Left colon (tissue), 2 donors: ENCODE measurements around the gene PHGDH. TPM values are rescaled to one million over a fixed set of nuclear protein-coding genes. Genes with fewer than 3 reads are reported as not detected.
"Not testable (repeated sequence)": the region's sequence is repeated elsewhere in the genome, so short reads cannot be mapped to it uniquely, and the experiment has no call there.

Experiments used
- ATAC-seq: fragments of 200-7000 bp; cut with Tn5 transposase; one replicate; pipeline ENCODE4 v1.9.1; 2020; ENCODE audit warnings: mild to moderate bottlenecking, moderate library complexity
- DNase-seq, 2 donors: peaks; one replicate each; pipeline ENCODE4 v3.0.0-alpha.2; 2020
- intact Hi-C, 2 donors: fragments of 100-400 bp; cut with DNase I in 1 of 2; cut with micrococcal nuclease in 1 of 2; formaldehyde crosslinking; loops; one replicate each; pipeline versions ENCODE4 v1.11.2 to v1.14.0; 2022; cut with DNase I, micrococcal nuclease
- total RNA-seq, 2 donors: library from RNA; stranded (reverse); fragmentation: NEBNext Ultra II Directional; extraction: Animal tissue kit (Norgen Biotek cat#: 25700); gene quantifications; one replicate each; pipeline ENCODE4 v1.2.1, GENCODE V29; 2021
- donor health status: DM: no; HTN: no; CAD: no.
- donor health status: DM: yes; HTN: yes; CAD: no.

The PHGDH gene
- total RNA-seq, 2 donors from 2014 or later: 4.6 to 8.6 TPM

DNA sequence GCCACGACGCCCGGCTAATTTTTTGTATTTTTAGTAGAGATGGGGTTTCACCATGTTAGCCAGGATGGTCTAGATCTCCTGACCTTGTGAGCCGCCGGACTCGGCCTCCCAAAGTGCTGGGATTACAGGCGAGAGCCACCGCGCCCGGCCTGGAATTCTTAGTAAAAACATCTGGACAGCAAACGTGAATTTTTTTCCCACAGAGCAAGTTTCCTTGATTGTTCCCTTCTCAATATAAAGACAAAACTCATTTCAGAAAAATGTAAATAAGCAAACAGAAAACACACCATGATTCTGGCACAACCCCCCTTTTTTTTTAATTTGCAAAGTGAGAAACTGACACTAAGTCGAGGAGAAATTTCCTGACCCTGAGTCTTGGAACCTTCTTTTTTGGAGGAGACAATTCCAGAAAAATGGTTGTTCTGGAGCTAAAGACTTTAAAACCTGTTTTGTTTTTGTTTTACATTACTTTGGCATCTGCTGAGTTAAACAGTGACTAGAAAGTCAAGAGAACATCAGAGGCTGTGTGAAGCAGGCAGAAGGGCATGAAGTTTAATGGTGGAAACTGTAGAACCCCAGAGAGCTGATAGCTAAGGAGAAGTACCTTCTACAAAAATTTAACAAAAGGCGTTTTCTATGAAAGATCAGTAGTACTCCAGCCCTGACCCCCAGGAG is 67.3 kb downstream of the PHGDH start:
- ATAC-seq: peak; percentile 43
- intact Hi-C loops: no loop called here
- peak in 1 of 2 donors; percentile 26 for DNase-seq

DNA sequence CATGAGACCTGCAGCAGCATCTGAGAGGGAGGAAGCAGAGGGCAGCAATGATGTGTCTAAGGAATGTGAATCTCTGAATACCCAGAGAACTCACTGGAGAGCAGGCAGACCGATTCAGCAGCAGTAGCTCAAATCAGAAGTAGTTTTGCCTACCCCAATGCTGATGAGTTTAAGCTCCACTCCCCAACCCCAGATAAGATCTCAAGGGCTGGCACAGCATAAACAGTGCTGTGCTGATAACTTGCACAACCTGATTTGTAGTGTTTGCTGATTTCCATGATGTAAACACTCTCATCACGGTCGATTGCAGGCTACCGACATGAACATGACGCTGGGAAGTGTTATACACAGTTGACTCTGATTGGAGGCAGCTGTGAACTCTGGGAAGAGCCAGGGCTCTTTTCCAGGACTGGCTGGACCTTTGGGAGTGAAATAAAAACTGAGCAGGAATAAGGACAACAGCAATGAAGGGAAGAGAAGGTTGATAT is 68.2 kb downstream of the PHGDH start:
- intact Hi-C loops: no loop called here
- DNase-seq (peak; percentile 55 to 70), ATAC-seq (peak; percentile 76)

DNA sequence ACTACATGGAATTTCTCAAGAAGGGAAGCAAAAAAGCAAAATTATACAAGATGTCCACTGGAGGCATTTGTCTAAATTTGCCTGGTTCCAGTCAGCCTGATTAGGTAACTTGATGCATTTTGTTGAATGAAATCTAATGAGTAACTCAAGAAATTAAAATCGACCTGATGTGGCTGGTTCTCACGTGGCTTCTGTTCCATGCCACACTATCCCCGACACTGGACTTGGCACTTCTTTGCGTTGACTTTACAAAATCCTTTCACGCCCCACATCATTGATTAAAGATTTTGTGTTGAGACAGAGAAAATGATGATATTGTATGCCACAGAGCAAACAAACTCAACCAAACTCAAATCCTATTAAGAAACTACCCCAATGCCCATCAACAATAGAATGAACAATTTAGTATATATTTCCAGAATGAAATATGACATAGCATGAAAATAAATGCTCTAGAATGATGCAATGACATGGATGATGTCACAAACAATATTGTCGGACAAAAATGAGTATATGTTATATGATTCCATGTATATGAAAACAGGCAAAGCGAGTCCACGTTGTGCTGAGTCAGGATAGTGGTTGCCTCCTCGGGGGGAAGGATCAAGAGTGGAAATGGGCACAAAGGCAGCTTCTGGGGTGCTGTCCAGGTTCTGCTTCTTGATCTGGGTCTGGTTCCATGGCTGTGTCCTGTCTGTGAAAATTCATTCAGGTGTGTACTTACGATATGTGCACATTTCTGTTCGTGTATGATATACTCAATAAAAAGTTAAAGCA is 69.9 kb downstream of the PHGDH start:
- DNase-seq: no peak
- no peak for ATAC-seq
- intact Hi-C loops: no loop called here

DNA sequence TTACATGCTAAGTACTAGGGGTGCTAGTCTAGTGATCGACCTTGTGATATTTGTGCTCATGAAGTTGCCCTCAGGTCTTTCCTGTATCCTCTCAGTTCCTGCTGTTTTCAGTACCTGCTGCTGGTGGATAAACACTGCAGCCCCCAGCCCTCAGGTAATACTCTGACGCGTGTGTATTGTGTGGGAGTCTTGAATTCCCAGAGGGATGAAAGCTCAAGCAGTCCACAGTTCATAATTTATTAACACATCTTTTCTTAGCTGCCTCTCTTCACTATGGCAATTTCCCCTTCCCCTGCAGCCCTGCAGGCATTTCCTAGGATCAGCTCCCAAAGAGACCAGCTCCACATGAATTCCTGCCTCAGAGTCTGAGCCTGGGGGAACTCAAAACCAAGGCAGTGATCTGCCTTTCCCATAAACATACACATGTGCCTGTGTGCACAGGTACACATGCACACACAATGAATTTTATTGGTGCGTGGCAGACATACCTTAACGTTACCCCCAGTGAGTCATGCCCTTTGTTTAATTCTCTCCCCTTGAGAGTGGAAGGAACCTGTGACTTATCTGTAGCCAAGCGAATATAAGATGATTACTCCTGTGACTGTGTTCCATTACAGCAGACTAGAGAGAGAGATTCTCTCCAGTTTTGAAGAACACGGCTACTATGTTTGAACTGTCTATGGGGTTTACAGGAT is 71.0 kb downstream of the PHGDH start:
- intact Hi-C loops: no loop called here
- peak; percentile 15 for ATAC-seq

DNA sequence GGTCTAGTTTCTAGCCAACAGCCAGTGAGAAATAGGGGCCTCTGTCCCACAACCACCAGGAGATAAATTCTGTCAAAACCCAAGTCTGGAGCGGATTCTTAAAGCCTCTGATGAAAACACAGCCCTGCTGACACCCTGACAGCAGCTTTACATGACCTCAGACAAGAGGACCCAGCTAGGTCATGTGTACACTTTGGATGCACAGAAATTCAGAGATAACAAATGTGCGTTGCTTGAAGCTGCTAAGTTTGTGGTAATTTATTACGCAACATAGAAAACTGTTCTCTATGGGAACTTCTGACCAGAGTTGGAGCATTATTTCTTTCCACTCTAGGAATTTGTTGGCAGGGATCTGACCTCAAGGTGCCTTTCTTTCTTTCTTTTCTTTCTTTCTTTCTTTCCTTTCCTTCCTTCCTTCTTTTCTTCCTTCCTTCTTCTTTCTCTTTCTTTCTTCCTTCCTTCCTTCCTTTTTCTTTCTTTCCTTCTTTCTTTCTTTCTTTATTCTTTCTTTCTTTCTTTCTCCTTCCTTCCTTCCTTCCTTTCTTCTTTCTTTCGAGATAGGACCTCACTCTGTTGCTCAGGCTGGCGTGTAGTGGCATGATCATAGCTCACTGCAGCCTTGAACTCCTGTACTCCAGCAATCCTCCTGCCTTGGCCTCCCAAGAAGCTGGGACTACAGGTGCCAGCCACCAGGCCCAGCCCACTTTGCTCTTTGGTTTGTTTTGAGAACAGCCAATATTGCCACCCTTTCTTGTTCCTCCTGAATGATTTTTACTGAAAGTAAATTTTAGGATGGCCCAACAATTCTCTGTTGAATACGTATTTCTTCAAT is 71.8 kb downstream of the PHGDH start:
- no peak for ATAC-seq
- no peak for DNase-seq
- intact Hi-C loops: no loop called here

More for the DNA sequence above, 71.0 kb downstream of the PHGDH start:
- no peak for DNase-seq

DNA sequence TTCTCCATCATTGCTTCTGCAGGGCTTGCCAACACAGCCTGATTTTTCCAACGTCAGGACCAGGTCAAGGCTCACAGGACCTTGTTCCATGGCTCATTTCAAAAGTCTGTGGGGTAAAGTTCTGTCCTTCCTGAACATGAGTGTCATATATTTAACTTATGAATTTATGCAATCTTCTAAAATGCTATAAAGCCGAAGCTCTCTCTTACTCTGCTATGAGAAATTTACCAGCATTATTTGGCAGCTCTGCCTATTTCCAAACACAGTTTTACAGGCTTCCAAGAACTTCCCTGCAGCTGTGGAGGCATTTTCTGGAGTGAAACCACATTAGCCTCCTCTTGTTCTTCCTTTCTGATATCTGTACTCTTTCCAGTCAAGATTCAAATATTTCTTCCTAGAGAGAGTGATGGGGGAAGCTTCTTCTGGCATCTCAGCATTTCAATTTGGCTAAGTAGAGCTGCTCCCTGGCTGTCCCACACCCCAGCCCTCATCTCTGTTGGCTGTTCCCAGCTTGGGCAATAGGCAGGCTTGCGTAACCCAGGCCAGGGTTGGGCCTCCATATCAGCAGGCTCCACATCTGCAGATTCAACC is 72.6 kb downstream of the PHGDH start:
- intact Hi-C loops: no loop called here
- no peak for ATAC-seq
- DNase-seq: peak; percentile 51 to 69

DNA sequence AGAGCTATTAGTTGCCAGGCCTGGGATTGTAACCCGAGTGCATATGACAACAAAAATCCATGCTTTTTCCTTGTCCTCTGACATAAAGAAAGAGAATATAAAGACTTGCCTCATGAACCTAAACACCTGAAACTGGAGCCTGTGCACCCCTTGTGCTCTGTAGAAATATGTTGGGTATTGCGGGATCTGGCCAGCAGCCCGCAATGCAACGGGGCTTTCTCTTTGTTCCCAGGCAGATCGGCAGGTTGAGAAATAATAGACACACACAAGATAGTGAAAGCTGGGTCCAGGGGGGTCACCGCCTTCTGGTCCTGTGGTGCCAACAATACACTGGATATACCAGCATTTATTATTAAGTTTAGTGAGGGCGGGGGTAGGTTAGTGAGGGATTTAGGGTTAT is 74.3 kb downstream of the PHGDH start:
- ATAC-seq, DNase-seq, intact Hi-C loops: not testable (repeated sequence)

DNA sequence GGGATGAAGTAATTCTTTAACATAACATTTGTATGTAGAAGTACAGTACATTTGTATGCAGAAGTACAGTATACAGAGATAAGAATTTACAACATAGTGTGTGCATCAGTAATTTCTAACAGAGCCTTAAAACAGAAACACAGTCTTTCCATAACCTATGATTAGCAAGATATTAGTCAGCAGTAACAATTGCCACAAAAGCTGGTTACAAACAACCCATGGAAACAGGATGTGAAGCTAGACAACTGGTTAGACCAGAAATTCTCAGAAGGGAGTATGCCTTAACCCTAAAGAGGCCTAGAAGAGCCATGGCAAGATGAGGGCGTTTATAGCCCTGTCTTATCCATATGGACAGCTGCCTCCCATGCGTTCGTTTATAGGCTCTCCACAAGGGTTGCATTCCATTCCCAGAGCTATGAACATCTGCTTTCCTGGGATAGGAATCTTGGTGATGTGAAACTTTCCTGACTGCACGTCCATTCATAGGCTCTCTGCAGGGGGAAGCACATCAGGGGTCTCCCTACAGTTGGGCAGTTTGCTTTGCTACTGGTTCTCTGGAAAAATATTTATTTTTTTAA is 74.8 kb downstream of the PHGDH start:
- ATAC-seq, intact Hi-C loops, DNase-seq: not testable (repeated sequence)

DNA sequence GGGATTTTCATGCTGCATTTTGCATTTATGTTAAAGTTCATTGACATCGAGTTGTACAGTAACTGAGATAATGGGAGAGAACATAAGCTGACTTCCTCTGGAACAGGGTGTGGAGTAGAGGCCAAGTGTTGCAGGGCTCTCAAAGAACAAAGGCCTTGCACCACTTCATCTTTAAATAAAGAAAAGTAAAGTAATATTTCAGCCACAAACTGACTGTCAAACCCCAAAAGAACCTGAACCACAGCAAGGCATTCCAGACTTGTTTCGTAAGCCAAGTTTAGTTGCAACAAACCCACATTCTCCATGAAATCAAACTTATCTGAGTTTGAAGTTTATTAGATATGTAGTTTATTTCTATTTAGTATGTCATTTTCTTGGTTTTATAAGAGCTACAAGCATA is 76.0 kb downstream of the PHGDH start:
- ATAC-seq (peak; percentile 73), DNase-seq (no peak)
- intact Hi-C loops: no loop called here

DNA sequence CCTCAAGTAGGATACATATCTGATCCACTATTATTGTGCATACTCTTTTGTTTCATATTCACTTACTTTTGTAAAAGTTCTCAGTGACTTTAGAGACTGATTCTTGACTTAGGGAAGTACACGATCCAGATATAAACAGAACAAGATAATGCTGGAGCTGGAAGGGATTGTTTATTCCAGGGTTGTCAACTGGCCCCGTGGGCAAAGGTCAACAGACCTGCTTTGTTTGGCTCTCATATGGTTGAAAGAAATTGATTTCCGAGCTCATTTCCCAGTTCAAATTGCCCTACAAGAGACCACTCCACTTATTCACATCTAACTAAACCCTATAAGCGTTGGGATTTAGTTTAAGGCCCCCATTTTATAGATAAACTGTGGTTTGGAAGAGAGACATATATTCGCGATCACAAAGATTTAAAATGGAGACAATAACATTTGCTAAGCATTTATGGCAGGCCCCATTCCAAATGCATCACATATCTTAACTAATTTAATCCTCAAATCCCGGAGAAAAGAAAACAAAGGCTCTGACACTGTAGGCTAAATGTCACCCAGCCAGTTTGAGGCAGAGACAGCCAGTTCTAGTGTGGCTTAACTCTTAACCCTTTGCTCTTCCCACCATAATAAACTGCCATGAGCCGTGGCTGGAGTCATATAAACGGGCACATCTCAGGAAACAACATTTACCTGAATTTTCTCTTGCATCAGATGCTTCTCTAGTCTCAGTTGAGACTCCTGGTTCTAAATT is 78.9 kb downstream of the PHGDH start:
- DNase-seq: peak in 1 of 2 donors; percentile 37
- intact Hi-C loops: no loop called here
- peak; percentile 74 for ATAC-seq

DNA sequence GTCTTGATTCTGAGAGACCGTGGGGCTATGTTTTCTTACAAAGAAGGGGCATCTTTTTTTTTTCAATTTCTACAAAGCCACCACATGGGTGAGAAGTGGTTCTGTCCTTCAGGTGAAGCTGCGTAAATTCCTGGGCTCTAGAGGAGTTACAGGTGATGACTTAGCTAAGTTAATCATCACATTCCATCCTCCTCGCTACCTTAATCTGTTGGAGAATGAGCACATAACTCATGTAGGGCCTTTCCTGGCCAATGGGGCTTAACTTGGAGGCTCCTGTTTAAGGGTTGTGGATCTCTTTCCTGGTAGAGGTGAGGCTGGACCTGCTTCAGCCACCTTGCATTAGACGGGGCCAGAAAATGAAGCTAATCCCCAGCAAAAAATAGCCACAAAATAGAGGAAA is 79.6 kb downstream of the PHGDH start:
- ATAC-seq (peak; percentile 51), DNase-seq (no peak)
- intact Hi-C loops: no loop called here

Other genes starting within 250 kb of the PHGDH start
- under 1 TPM; 0.70 to 0.92 TPM for gene HSD3B1, start 204.7 kb upstream of the PHGDH start, total RNA-seq
- 1 to 10 TPM; 2.0 to 3.1 TPM for gene ZNF697, start 63.7 kb upstream of the PHGDH start, total RNA-seq
- 100 to 1,000 TPM; 583 to 627 TPM for gene HMGCS2, start 57.0 kb downstream of the PHGDH start, total RNA-seq
- 10 to 100 TPM; 35.7 to 37.5 TPM for gene REG4, start 99.5 kb downstream of the PHGDH start, total RNA-seq
- gene ADAM30, start 184.6 kb downstream of the PHGDH start, total RNA-seq: not detected